Activated CD4-positive, CD25-positive, alpha-beta regulatory T cell (primary cell): ENCODE data around the gene ZBTB34.

Source experiments
- DNase-seq, 4 experiments: peaks; one replicate each; lab custom pipeline; 2025; lab: John Stamatoyannopoulos, UW

Gene ZBTB34

DNA sequence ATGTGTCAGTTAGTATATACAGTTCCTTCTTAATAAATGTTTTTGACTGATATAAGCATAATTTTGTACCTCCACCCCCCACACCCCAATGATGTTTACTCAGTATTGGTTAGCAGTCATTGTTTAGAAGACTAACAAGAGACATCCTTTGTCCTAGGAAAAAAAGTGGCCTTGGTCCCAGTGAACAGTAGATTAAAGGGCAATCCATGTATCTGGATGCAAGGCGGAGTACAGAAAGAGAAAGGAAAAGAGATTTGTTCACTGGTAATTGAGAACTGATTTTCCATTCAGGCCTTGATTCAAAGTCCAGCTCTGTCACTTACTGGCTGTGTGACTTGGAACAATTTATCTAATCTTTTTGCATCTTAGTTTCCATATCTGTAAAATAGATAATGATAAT lies 58.8 kb downstream of the ZBTB34 start:
- DNase-seq, result no peak

DNA sequence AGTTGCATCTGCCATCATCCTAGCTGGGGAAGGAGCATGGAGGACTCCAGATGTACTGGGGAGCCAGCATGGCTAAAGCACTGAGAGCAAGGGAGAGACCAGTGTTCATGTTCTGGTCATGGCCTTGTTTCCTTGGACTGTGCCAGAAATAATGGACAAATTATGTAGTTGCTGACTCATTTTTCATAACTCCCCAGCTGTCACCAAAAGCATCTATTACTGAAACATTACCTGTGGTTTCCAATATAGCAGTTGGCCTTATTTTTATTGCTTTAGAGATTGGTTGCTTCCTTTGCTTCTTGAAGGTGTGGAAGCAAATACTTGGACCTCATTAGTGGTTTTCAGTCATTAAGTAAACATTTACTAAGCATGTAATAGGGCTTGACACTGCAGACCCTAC lies 65.4 kb downstream of the ZBTB34 start:
- no peak for DNase-seq

GRCh38 chr9:126926364-126926763 lies 65.9 kb downstream of the ZBTB34 start:
- DNase-seq, result no peak

- no peak for DNase-seq
Observed at GRCh38 chr9:126927419-126927818, 67.0 kb downstream of the ZBTB34 start.

GRCh38 chr9:126932871-126933321 lies 72.5 kb downstream of the ZBTB34 start:
- DNase-seq, result no peak

DNA sequence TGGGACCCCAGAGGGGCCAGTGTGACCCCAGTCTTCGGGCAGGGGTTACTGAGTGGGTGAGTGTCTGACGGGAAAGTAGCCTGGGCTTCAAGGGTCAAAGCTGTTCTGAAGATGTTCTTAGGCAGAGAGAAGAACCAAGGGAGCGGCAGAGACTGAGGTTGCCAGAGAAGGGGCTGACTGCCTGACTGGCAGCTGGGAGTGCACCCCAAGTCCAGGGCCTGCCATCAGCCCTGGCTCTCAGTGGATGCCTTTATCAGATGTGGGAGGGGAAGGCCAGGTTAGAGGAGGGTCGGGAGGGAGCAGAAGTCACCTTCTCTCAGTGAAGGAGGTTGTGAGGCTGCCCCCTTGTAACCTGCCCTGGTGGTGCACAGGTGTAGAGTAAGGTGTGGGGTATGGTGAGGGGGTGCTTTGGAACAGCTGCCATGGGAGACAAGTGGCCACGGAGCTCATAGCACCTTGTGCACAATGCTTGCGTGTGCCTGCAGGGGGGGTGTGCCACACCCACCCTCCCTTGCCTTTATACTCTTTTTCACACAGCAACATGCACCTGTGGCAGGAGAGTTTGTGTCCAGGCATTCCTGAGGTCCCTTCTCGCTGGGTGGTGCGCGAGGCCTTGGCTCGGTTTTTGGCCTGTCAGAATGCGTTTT lies 73.0 kb downstream of the ZBTB34 start:
- DNase-seq, result no peak

- DNase-seq, result no peak
Observed at GRCh38 chr9:126934441-126934840, 74.0 kb downstream of the ZBTB34 start.
